HTERT RPE-1 (cell line): Measurements from ENCODE around the gene NCDN.

Source experiments
- in situ Hi-C: fragments of 300-500 bp; cut with MboI; formaldehyde crosslinking; loops from 4 replicates; pipeline ENCODE4 v1.14.3; 2020; ENCODE audit warnings: low sequenced_read_pairs

The NCDN gene

GRCh38 chr1:35554266-35555211, 3.1 kb upstream of the NCDN start:
- in situ Hi-C loops, result no loop called here

DNA sequence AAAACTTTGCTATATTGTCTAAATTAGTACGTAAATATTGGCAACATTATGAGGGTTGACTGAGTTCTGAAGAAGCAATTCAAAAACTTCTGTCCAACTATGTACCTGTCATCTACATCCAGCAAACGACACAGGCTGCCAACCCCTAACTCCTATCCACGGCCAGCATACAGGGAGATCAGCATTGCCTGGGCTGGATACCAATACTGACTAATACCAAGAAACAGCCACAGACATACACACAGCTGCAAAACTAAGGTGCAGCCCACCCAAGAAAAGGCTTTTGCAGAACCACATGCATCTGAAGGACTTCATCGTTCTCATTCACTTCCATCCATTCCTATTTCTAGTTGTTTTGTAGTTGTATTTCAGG, 2.4 kb upstream of the NCDN start:
- in situ Hi-C loops, result no loop called here

GRCh38 chr1:35555601-35556477, 1.8 kb upstream of the NCDN start:
- in situ Hi-C loops, result no loop called here

GRCh38 chr1:35556484-35557117, 998 bp upstream of the NCDN start:
- in situ Hi-C loops, result no loop called here

GRCh38 chr1:35557118-35557610, 435 bp upstream of the NCDN start, which contains the start of gene KIAA0319L:
KIAA0319L (minus strand) TSS chr1:35557403; CDS start chr1:35554491, 2,912 bp downstream.
- in situ Hi-C loops, result no loop called here

DNA sequence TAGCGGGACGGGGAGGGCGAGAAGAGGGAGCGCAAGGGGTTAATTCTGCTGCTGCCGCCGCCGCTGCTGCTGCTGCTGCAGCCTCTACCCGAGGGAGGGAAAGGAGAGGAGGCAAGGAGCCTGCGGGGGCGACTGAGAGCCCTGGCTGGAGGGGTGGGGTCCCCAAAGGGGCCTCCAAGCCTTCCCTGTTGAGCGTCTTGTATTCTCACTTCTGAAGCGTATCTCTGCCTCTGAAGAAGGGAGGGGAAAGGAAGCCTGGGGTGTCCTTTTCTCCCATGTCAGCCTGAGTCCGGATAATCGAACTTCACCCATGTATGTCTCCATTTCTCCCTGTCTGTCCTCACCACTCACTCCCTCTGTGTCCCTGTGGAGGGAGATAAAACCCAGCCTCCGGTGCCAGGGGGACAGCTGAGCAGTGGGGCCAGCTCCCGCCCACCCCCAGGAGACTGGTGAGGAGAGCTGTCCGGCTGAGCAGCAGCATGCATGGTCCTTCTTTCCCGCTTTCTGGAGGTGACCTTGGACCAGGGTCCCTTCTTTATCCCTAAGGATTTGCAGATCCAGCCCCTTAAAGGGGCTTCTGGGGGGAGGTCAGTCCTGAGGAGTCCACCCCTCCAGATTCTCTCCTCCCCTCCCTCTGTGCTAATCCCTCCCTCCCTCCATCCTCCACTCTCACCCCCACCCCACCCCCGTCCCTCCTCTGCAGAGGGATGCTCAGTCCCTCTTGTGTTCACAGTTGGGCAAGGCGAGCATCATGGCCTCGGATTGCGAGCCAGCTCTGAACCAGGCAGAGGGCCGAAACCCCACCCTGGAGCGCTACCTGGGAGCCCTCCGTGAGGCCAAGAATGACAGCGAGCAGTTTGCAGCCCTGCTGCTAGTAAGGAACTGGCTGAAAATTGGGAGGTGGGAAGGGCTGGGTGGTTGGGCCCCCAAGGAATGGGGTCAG, 1.0 kb downstream of the NCDN start:
- in situ Hi-C loops, result no loop called here

DNA sequence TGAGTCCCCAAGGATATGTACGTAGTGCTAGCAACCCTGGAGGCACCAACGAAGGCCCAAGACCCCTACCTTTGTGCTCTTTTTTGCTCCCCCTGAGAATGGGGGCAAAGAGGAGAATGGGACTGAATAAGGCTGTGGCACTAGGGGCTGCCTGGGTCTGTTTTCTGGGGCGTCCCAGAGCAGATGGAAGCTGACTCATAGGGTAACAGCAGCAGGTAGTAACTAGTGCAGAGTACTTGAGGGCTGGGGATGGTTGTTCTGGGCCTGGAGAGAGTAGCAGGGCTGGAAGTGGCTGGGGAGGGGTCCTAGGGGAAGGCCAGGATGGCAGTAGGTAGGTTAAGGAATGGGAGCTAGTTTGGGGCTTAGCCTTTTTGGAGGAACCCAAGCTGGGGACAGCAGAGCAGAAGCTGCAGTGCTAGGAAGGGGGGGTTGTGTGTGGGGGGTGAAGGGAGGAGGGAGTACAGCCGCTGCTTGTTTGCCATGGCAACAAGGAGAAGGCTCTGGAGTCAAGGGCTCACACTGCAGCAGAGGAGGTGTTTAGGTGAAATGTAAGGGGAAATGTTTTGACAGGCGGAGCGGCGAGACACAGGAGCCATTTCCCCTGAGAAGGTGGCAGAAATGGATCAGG, 1.8 kb downstream of the NCDN start:
- in situ Hi-C loops, result no loop called here

GRCh38 chr1:35560256-35561225, 2.9 kb downstream of the NCDN start:
- in situ Hi-C loops, result no loop called here

DNA sequence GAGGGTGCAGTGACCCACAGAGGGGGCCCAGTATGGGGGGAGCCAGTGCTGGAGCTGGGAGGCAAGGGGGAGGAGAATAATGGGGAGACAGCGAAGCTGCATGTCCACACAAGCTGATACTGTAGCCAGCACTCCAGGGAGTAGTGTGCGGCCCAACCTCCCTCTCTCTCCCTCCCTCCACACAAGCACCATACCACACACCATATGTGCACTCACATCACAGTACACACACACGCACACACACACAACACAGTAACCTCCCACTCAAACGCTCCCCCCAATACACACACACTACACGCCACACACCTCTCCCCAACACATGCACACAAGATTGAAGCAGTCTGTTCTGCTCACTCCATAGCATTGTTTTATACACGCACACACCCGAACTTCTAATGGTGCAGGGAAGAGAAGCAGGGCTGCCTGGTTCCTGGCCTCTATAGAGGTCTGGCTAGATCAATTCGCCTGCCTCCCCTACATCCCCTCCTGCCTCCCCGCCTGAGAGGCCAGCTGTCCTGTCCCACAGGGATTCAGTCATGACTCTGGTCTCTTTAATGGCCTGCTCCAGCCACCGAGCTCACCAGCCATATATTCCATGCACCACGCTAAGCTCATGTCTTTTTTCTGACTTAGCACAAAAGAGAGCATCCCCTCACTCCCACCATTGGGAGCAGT, 3.8 kb downstream of the NCDN start:
- in situ Hi-C loops, result no loop called here

GRCh38 chr1:35561972-35562680, 4.5 kb downstream of the NCDN start:
- in situ Hi-C loops, result no loop called here

- in situ Hi-C loops, result no loop called here
Measured at GRCh38 chr1:35563166-35563565, 5.6 kb downstream of the NCDN start.

DNA sequence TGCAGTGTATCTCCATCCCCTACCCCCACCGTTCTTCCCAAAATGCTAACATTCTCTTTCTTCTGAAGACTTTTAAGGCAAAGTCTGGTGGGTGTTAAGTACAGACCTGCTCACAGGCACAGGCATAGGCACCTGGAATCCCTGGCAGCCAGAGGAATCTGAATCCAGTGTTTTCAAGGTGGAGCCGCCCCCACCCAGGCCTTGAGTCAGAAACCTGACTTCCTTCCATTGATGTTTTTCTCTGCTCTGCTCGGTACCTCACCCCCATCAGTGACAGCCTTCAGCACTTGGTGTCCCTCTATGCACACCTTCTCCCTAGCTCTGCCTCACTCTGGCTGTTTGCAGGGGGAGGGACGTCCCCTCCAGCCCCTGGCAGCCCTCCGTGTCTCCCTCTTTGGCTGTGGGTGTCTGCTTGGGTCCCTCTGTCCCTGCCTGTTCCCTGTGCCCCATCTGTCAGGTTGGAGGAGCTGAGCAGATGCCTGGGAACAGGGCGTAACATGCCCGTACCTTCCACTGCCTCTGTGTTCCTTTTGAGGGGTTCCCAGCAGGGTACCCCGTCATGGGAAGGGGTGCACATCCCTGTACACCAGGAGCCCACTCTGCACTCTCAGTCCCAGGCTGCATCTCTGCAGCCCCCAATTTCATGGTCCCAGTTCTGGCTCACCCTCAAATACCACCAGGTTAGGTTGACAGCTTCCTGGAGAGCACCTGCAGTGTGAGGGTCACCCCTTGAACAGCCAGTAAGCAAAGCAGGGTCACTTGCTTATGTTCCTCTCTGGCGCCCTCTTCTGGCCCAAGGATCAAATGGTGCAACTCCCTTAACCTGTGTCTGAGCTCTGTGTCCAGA, 6.7 kb downstream of the NCDN start:
- in situ Hi-C loops, result no loop called here

- in situ Hi-C loops, result no loop called here
Measured at GRCh38 chr1:35564884-35565741, 7.5 kb downstream of the NCDN start.

GRCh38 chr1:35565742-35566133, 8.1 kb downstream of the NCDN start:
- in situ Hi-C loops, result no loop called here

DNA sequence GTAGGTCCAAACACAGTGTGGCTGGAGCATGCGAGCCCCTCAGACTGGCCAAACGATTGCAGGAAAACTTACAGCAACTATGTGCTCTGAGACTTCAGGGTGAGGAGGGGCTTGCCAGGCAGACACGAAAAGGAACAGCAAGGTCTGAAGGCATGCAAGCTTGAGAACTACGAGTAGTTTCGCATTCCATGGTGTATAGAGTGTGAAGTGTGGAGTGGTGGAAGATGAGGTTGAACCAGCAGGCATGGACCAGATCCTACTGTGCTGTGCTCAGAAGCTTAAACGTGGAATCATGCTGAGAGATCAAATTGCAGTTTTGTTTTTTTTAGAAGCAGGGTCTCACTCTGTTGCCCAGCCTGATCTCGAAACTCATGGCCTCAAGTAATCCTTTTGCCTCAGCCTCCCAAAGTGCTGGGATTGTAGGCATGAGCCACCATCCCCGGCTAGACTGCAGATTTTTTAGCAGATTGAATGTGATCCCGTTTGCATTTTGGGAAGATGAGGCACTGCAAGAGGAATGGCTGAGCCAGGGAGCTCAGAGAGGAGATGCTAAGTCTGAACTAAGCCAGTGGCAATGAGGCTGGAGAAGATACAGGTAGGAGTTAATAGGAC, 10.5 kb downstream of the NCDN start:
- in situ Hi-C loops, result no loop called here
